HCT116 (cell line): Measurements from ENCODE around the gene PTPN13. TPM values are rescaled to one million over a fixed set of nuclear protein-coding genes. Genes with fewer than 3 reads are reported as not detected.

Source experiments
- ATAC-seq: fragments of 200-7000 bp; cut with Tn5 transposase; 2 replicates; pipeline ENCODE4 v1.9.1; 2020; ENCODE audit warnings: mild to moderate bottlenecking, moderate library complexity
- BruUV-seq: library from RNA; stranded (reverse); fragments of 400-500 nt; replicated peaks from 2 replicates; lab custom pipeline; 2021; lab: Mats Ljungman, UMichigan
- CTCF ChIA-PET: fragments of 300-600 bp; sonication (Branson Sonifier 250); formaldehyde crosslinking; loops from one replicate; lab custom pipeline; 2021; ENCODE audit warnings: antibody characterized with exemption; lab: Charles Lee
- POLR2A ChIA-PET: fragments of 300-600, 350-600 bp; sonication (Branson Sonifier 250); formaldehyde crosslinking; loops from one replicate; lab custom pipeline; 2021; ENCODE audit warnings: antibody characterized with exemption; lab: Charles Lee
- RAD21 ChIA-PET, 2 experiments: fragments of 300-600 bp; sonication (Branson Sonifier 250); formaldehyde crosslinking; loops; one replicate each; lab custom pipeline; 2023; ENCODE audit warnings: low total read pairs in 2 of 2; ENCODE audit not compliant: uncharacterized antibody in 2 of 2, unreplicated experiment in 2 of 2, low non-redundant PET in 1 of 2; lab: Charles Lee
- DNase-seq: peaks from one replicate; pipeline ENCODE4 v3.0.0-alpha.2; 2010; ENCODE audit warnings: low read depth, low spot score
- H2AFZ ChIP-seq: fragments of 200-600 bp; shearing (Covaris generic), sonication (generic); 2 replicates; pipeline ENCODE4 v1.6.1; 2017; ENCODE audit warnings: low read depth, mixed run types, mixed read lengths, antibody characterized with exemption, low read length; ENCODE audit not compliant: poor library complexity, severe bottlenecking
- H3K27ac ChIP-seq: 2 replicates; pipeline ENCODE4 v1.5.1; 2012; ENCODE audit warnings: low read depth, low read length
- H3K27me3 ChIP-seq: fragments of 200-600 bp; sonication (generic); 2 replicates; pipeline ENCODE4 v1.6.1; 2016; ENCODE audit warnings: mixed run types, low read length, mixed read lengths; ENCODE audit not compliant: insufficient read depth
- H3K36me3 ChIP-seq, 2 experiments: fragments of 200-500 bp in 1 of 2; fragments of 200-600 bp in 1 of 2; sonication (Bioruptor generic) in 1 of 2; sonication (generic) in 1 of 2; 2 replicates each; pipeline versions ENCODE4 v1.5.1 to v1.6.1; 2014 to 2016; ENCODE audit warnings: low read length in 2 of 2, inconsistent platforms in 1 of 2, mixed read lengths in 1 of 2, mixed run types in 1 of 2; ENCODE audit not compliant: insufficient read depth in 2 of 2, control insufficient read depth in 1 of 2
- H3K4me1 ChIP-seq, 2 experiments: fragments of 200-600 bp in 1 of 2; sonication (generic) in 1 of 2; 2 replicates each; pipeline versions ENCODE4 v1.5.1 to v1.6.1; 2012 to 2017; ENCODE audit warnings: low read length in 2 of 2, inconsistent platforms in 1 of 2, mild to moderate bottlenecking in 1 of 2, mixed read lengths in 1 of 2, mixed run types in 1 of 2, moderate library complexity in 1 of 2; ENCODE audit not compliant: insufficient read depth in 2 of 2, control insufficient read depth in 1 of 2
- H3K4me2 ChIP-seq: fragments of 200-600 bp; sonication (generic); 2 replicates; pipeline ENCODE4 v1.6.1; 2017; ENCODE audit warnings: mixed run types, low read length, mixed read lengths
- H3K4me3 ChIP-seq, 2 experiments: fragments of 200-600 bp in 1 of 2; sonication (generic) in 1 of 2; replicated peaks in 1 of 2; 2 replicates each; pipeline ENCODE4 v1.5.1; 2011 to 2016; ENCODE audit warnings: low read length in 2 of 2, control low read depth in 1 of 2, low read depth in 1 of 2, mild to moderate bottlenecking in 1 of 2, mixed read lengths in 1 of 2, mixed run types in 1 of 2
- H3K79me2 ChIP-seq: fragments of 200-600 bp; sonication (generic); 2 replicates; pipeline ENCODE4 v1.6.1; 2017; ENCODE audit warnings: mild to moderate bottlenecking, mixed run types, low read length, moderate library complexity, mixed read lengths; ENCODE audit not compliant: insufficient read depth
- H3K9ac ChIP-seq: fragments of 200-600 bp; sonication (generic); 2 replicates; pipeline ENCODE4 v1.6.1; 2016; ENCODE audit warnings: low read length, mixed read lengths
- H3K9me2 ChIP-seq: fragments of 200-600 bp; sonication (generic), shearing (Covaris generic); 2 replicates; pipeline ENCODE4 v1.6.1; 2017; ENCODE audit warnings: mixed run types, mild to moderate bottlenecking, moderate library complexity; ENCODE audit not compliant: insufficient read depth
- H3K9me3 ChIP-seq, 2 experiments: fragments of 200-500 bp in 1 of 2; fragments of 200-600 bp in 1 of 2; sonication (Bioruptor generic) in 1 of 2; sonication (generic) in 1 of 2; 2 replicates each; pipeline ENCODE4 v1.6.1; 2014 to 2017; ENCODE audit warnings: low read length in 2 of 2, mixed read lengths in 2 of 2, inconsistent platforms in 1 of 2, low read depth in 1 of 2, mild to moderate bottlenecking in 1 of 2, mixed run types in 1 of 2, moderate library complexity in 1 of 2; ENCODE audit not compliant: control insufficient read depth in 1 of 2, insufficient read depth in 1 of 2
- H4K20me1 ChIP-seq: fragments of 200-600 bp; sonication (generic), shearing (Covaris generic); 2 replicates; pipeline ENCODE4 v1.6.1; 2017; ENCODE audit warnings: mixed run types, mild to moderate bottlenecking, moderate library complexity; ENCODE audit not compliant: insufficient read depth
- CEBPB ChIP-seq: IDR thresholded peaks from 2 replicates; pipeline ENCODE4 v1.6.1; 2012; ENCODE audit warnings: low read depth
- ELF1 ChIP-seq: IDR thresholded peaks from 2 replicates; pipeline ENCODE4 v1.6.1; 2012; ENCODE audit warnings: low read depth, borderline replicate concordance
- EZH2 ChIP-seq: fragments of 200-600 bp; sonication (generic); IDR thresholded peaks from 2 replicates; pipeline ENCODE4 v1.6.1; 2017; ENCODE audit warnings: antibody characterized with exemption, mixed run types
- EZH2phosphoT487 ChIP-seq: fragments of 200-600 bp; IDR thresholded peaks from 2 replicates; pipeline ENCODE4 v1.6.1; 2018; ENCODE audit warnings: antibody characterized with exemption, borderline replicate concordance
- FOSL1 ChIP-seq: IDR thresholded peaks from 2 replicates; pipeline ENCODE4 v1.6.1; 2012; ENCODE audit warnings: low read depth
- POLR2A ChIP-seq: IDR thresholded peaks from 2 replicates; pipeline ENCODE4 v1.7.0; 2011; ENCODE audit warnings: borderline replicate concordance; ENCODE audit not compliant: insufficient read depth, insufficient read length; ENCODE audit errors: extremely low read depth
- POLR2AphosphoS5 ChIP-seq: IDR thresholded peaks from 2 replicates; pipeline ENCODE4 v1.6.1; 2011; ENCODE audit warnings: mild to moderate bottlenecking, low read depth, low read length, moderate library complexity
- RAD21 ChIP-seq: IDR thresholded peaks from 2 replicates; pipeline ENCODE4 v1.6.1; 2012; ENCODE audit warnings: low read depth, mild to moderate bottlenecking
- REST ChIP-seq: IDR thresholded peaks from 2 replicates; pipeline ENCODE4 v1.6.1; 2012; ENCODE audit warnings: low read depth
- SIN3A ChIP-seq: IDR thresholded peaks from 2 replicates; pipeline ENCODE4 v1.6.1; 2012; ENCODE audit warnings: low read depth
- SRF ChIP-seq: IDR thresholded peaks from 2 replicates; pipeline ENCODE4 v1.6.1; 2012; ENCODE audit warnings: low read depth
- TCF7L2 ChIP-seq: IDR thresholded peaks from 2 replicates; pipeline ENCODE4 v1.7.0; 2011; ENCODE audit warnings: borderline replicate concordance, inconsistent platforms; ENCODE audit not compliant: insufficient read depth, insufficient read length; ENCODE audit errors: extremely low read depth
- YY1 ChIP-seq: IDR thresholded peaks from 2 replicates; pipeline ENCODE4 v1.6.1; 2011; ENCODE audit warnings: low read length, low read depth, moderate library complexity, mild to moderate bottlenecking; ENCODE audit not compliant: insufficient replicate concordance; ENCODE audit errors: extremely low read depth
- ZNF274 ChIP-seq: fragments of 200-500 bp; sonication (Bioruptor generic); IDR thresholded peaks from 2 replicates; pipeline ENCODE4 v1.6.1; 2014; ENCODE audit warnings: mild to moderate bottlenecking, low read depth, low read length, inconsistent platforms
- intact Hi-C: fragments of 100-400 bp; cut with micrococcal nuclease; formaldehyde crosslinking; loops from 2 replicates; pipeline ENCODE4 v1.10.0; 2022
- total RNA-seq: library from RNA; stranded (reverse); gene quantifications from one replicate; pipeline ENCODE4 v1.2.1, GENCODE V29; 2021; ENCODE audit not compliant: unreplicated experiment
- TF ChIP-seq, protein P1 (sequence below): IDR thresholded peaks from 2 replicates; pipeline ENCODE4 v1.6.1; 2012
- TF ChIP-seq, protein P2 (sequence below), 3 experiments: fragments of 200-600 bp in 1 of 3; sonication (generic) in 1 of 3; IDR thresholded peaks in 2 of 3; conservative IDR thresholded peaks in 1 of 3; 2 replicates each; pipeline ENCODE4 v1.5.1; 2012 to 2017; ENCODE audit warnings: low read depth in 2 of 3, low read length in 2 of 3, antibody characterized with exemption in 1 of 3, borderline replicate concordance in 1 of 3, control low read depth in 1 of 3, mild to moderate bottlenecking in 1 of 3, mixed read lengths in 1 of 3, mixed run types in 1 of 3, moderate library complexity in 1 of 3; ENCODE audit not compliant: insufficient read depth in 1 of 3

The PTPN13 gene
- total RNA-seq, 1 experiment from 2014 or later: 14.6 TPM

- intact Hi-C loops: no loop called here
- H2AFZ ChIP-seq: no peak overlapping the region
- peaks cover 6 to 22% of the 10 kb centered on the region in 2 experiments for H3K4me1 ChIP-seq
- H3K36me3 ChIP-seq: no peaks in the 10 kb centered on the region
- H3K79me2 ChIP-seq: no peaks in the 10 kb centered on the region
- H4K20me1 ChIP-seq: no peaks in the 10 kb centered on the region
- ATAC-seq: no peak
- no peaks in the 10 kb centered on the region for H3K9me2 ChIP-seq
- ChIA-PET POLR2A (no interaction called here), RAD21 (no interaction called here), CTCF (no interaction called here)
- BruUV-seq: no TSS peak
- H3K9me3 ChIP-seq: no peaks in the 10 kb centered on the region
- no peak overlapping the region for H3K4me2 ChIP-seq
- no peak for DNase-seq
- no peak overlapping the region for H3K4me3 ChIP-seq
- no peak for TF ChIP-seq EZH2phosphoT487
- TF ChIP-seq, protein P1, sequence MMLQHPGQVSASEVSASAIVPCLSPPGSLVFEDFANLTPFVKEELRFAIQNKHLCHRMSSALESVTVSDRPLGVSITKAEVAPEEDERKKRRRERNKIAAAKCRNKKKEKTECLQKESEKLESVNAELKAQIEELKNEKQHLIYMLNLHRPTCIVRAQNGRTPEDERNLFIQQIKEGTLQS: no peak
- no peak for TF ChIP-seq RAD21
- TF ChIP-seq, protein P2, sequence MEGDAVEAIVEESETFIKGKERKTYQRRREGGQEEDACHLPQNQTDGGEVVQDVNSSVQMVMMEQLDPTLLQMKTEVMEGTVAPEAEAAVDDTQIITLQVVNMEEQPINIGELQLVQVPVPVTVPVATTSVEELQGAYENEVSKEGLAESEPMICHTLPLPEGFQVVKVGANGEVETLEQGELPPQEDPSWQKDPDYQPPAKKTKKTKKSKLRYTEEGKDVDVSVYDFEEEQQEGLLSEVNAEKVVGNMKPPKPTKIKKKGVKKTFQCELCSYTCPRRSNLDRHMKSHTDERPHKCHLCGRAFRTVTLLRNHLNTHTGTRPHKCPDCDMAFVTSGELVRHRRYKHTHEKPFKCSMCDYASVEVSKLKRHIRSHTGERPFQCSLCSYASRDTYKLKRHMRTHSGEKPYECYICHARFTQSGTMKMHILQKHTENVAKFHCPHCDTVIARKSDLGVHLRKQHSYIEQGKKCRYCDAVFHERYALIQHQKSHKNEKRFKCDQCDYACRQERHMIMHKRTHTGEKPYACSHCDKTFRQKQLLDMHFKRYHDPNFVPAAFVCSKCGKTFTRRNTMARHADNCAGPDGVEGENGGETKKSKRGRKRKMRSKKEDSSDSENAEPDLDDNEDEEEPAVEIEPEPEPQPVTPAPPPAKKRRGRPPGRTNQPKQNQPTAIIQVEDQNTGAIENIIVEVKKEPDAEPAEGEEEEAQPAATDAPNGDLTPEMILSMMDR (IDR thresholded peaks at IDR 0.05 in 2 of 3, conservative IDR thresholded peaks at IDR 0.05 in 1 of 3; ENCODE audit: borderline replicate concordance in 1 of 3, insufficient read depth in 1 of 3, low read depth in 2 of 3, low read length in 2 of 3): no peak
- no peak for TF ChIP-seq SIN3A
- no peak for TF ChIP-seq ZNF274
- TF ChIP-seq POLR2AphosphoS5: no peak
- no peak for TF ChIP-seq CEBPB
- no peak for TF ChIP-seq EZH2
- TF ChIP-seq ELF1: no peak
- no peak for TF ChIP-seq YY1
- no peak for TF ChIP-seq FOSL1
- no peak for TF ChIP-seq TCF7L2
- TF ChIP-seq SRF: no peak
- TF ChIP-seq REST: no peak
- TF ChIP-seq POLR2A: no peak
- H3K27ac ChIP-seq: no peak overlapping the region
- no peak overlapping the region for H3K9ac ChIP-seq
- H3K27me3 ChIP-seq: no peaks in the 10 kb centered on the region
Measured at GRCh38 chr4:86834901-86835300, 240.8 kb downstream of the PTPN13 start.
